K562 (cell line): Measurements from ENCODE around the gene GPC2. TPM values are rescaled to one million over a fixed set of nuclear protein-coding genes. Genes with fewer than 3 reads are reported as not detected.

Experiments
- CREM ChIP-seq: IDR thresholded peaks from 2 replicates; pipeline ENCODE4 v1.6.1; 2014; ENCODE audit warnings: antibody characterized with exemption, low read depth
- FOXA3 ChIP-seq, 2 experiments: fragments of 450-650 bp in 1 of 2; sonication (generic) in 1 of 2; formaldehyde crosslinking; IDR thresholded peaks in 1 of 2; conservative IDR thresholded peaks in 1 of 2; 2 replicates each; pipeline versions ENCODE4 v1.4.0 to v1.8.0; 2020 to 2022; ENCODE audit warnings: mild to moderate bottlenecking in 2 of 2, missing genetic modification reagents in 1 of 2
- GABPA ChIP-seq: fragments of 200-800 bp; sonication (Bioruptor generic); conservative IDR thresholded peaks from 2 replicates; pipeline ENCODE4 v1.6.1; 2016; ENCODE audit warnings: low read depth, missing genetic modification characterization, missing compliant biosample characterization
- ID3 ChIP-seq, 2 experiments: fragments of 250-450 bp in 1 of 2; fragments of 450-650 bp in 1 of 2; sonication (Bioruptor Pico) in 1 of 2; IDR thresholded peaks; 2 replicates each; pipeline versions ENCODE4 v1.6.1 to v1.8.0; 2016 to 2021; ENCODE audit warnings: mild to moderate bottlenecking in 2 of 2, moderate library complexity in 2 of 2, missing compliant biosample characterization in 1 of 2, missing genetic modification characterization in 1 of 2
- ILK ChIP-seq: fragments of 450-650 bp; IDR thresholded peaks from 2 replicates; pipeline ENCODE4 v1.6.1; 2016; ENCODE audit warnings: missing genetic modification characterization, low read depth, mild to moderate bottlenecking, missing compliant biosample characterization, moderate library complexity, borderline replicate concordance
- JUN ChIP-seq, 2 experiments: sonication (generic) in 1 of 2; formaldehyde crosslinking in 1 of 2; IDR thresholded peaks; 2 replicates each; pipeline versions ENCODE4 v1.6.1 to v1.8.0; 2012 to 2022; ENCODE audit warnings: borderline replicate concordance in 2 of 2, mild to moderate bottlenecking in 2 of 2, improper control_type of control experiment in 1 of 2, low read depth in 1 of 2, low read length in 1 of 2, missing genetic modification reagents in 1 of 2
- NCOA1 ChIP-seq: fragments of 450-650 bp; IDR thresholded peaks from 2 replicates; pipeline ENCODE4 v1.6.1; 2016; ENCODE audit warnings: low read depth
- NEUROD1 ChIP-seq: fragments of 150-350 bp; IDR thresholded peaks from 2 replicates; pipeline ENCODE4 v1.6.1; 2014; ENCODE audit warnings: borderline replicate concordance, low read length, low read depth; ENCODE audit not compliant: partially characterized antibody
- NR4A1 ChIP-seq, 2 experiments: fragments of 250-450 bp in 1 of 2; fragments of 450-650 bp in 1 of 2; sonication (Bioruptor Pico) in 1 of 2; IDR thresholded peaks; 2 replicates each; pipeline versions ENCODE4 v1.4.0 to v1.6.1; 2016 to 2020; ENCODE audit warnings: mild to moderate bottlenecking in 2 of 2, missing compliant biosample characterization in 1 of 2, missing genetic modification characterization in 1 of 2, moderate library complexity in 1 of 2
- ZBTB2 ChIP-seq: fragments of 450-650 bp; IDR thresholded peaks from 2 replicates; pipeline ENCODE4 v1.6.1; 2016; ENCODE audit warnings: antibody characterized with exemption
- ZNF561 ChIP-seq: fragments of 450-650 bp; formaldehyde crosslinking; conservative IDR thresholded peaks from 2 replicates; pipeline ENCODE4 v1.4.0; 2020; ENCODE audit warnings: mild to moderate bottlenecking, moderate library complexity
- polyA plus RNA-seq, 8 experiments: library from polyadenylated mRNA; depleted of rRNA in 4 of 8; stranded (reverse) in 5 of 8; unstranded in 3 of 8; fragments of >200 nt; fragmentation: Nextera tagmentation in 2 of 8; fragmentation: Illumina TruSeq in 1 of 8; extraction: Ambion mirVana in 2 of 8; extraction: Trizol in 1 of 8; gene quantifications; 2 replicates each; pipeline versions ENCODE4 v1.2.1 to v1.2.3, GENCODE V29; 2011 to 2014; ENCODE audit warnings: inconsistent platforms in 1 of 8, missing spikeins in 1 of 8
- total RNA-seq, 7 experiments: library from RNA; depleted of rRNA in 6 of 7; stranded (reverse); fragments of >200 nt in 6 of 7; fragmentation: Illumina TruSeq in 2 of 7; extraction: Trizol in 2 of 7; gene quantifications; 2 replicates each; pipeline versions ENCODE4 v1.2.1 to v1.2.3, GENCODE V29; 2011 to 2021; ENCODE audit warnings: low replicate concordance in 1 of 7
- TF ChIP-seq, protein P1 (sequence below), 3 experiments: IDR thresholded peaks in 2 of 3; conservative IDR thresholded peaks in 1 of 3; 2 replicates each; pipeline ENCODE4 v1.5.1; 2011 to 2012; ENCODE audit warnings: low read length in 3 of 3, mild to moderate bottlenecking in 3 of 3, control low read depth in 2 of 3, improper control_type of control experiment in 1 of 3, inconsistent platforms in 1 of 3, low read depth in 1 of 3, mixed read lengths in 1 of 3, moderate library complexity in 1 of 3; ENCODE audit not compliant: insufficient read depth in 2 of 3

GPC2 gene
- total and polyA plus RNA-seq, 9 of the 15 experiments (the other 6 are each of a cell fraction or from before 2014, with no cell fraction given): 0.06 to 7.7 (median 1.4) TPM; not detected in 1

GRCh38 chr7:100157334-100158228, 19.6 kb downstream of the GPC2 start (continued):
- TF ChIP-seq ID3 (CRISPR knock-in tag; IDR thresholded peaks at IDR 0.05) (no peak), ID3 (tag; IDR thresholded peaks at IDR 0.05) (no peak), JUN (IDR thresholded peaks at IDR 0.05; ENCODE audit: borderline replicate concordance, low read depth, low read length) (peak; percentile 94), JUN (CRISPR knock-in tag; IDR thresholded peaks at IDR 0.05; ENCODE audit: borderline replicate concordance) (0 out of 2 replicates have a peak, but pooled peaks have one; percentile 62), CREM (peak; percentile 47), NR4A1 (CRISPR knock-in tag; IDR thresholded peaks at IDR 0.05) (no peak), NR4A1 (tag; IDR thresholded peaks at IDR 0.05) (no peak), GABPA (tag) (no peak), NCOA1 (no peak), NEUROD1 (peak; percentile 39), ZBTB2 (peak; percentile 52; the same call in 1 of the 2 replicates), ILK (no peak), ZNF561 (CRISPR knock-in tag) (no peak), FOXA3 (CRISPR knock-in tag; conservative IDR thresholded peaks at IDR 0.05 in 1 of 2, IDR thresholded peaks at IDR 0.05 in 1 of 2) (no peak)
- TF ChIP-seq, protein P1, sequence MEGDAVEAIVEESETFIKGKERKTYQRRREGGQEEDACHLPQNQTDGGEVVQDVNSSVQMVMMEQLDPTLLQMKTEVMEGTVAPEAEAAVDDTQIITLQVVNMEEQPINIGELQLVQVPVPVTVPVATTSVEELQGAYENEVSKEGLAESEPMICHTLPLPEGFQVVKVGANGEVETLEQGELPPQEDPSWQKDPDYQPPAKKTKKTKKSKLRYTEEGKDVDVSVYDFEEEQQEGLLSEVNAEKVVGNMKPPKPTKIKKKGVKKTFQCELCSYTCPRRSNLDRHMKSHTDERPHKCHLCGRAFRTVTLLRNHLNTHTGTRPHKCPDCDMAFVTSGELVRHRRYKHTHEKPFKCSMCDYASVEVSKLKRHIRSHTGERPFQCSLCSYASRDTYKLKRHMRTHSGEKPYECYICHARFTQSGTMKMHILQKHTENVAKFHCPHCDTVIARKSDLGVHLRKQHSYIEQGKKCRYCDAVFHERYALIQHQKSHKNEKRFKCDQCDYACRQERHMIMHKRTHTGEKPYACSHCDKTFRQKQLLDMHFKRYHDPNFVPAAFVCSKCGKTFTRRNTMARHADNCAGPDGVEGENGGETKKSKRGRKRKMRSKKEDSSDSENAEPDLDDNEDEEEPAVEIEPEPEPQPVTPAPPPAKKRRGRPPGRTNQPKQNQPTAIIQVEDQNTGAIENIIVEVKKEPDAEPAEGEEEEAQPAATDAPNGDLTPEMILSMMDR (IDR thresholded peaks at IDR 0.05 in 2 of 3, conservative IDR thresholded peaks at IDR 0.05 in 1 of 3; ENCODE audit: insufficient read depth in 2 of 3, low read depth in 1 of 3, low read length in 3 of 3): peak; percentile 66 to 81 (median 66)
